Activated gamma-delta T cell (primary cell): ENCODE results near the gene LRMDA.
"Not testable (repeated sequence)": the region's sequence is repeated elsewhere in the genome, so short reads cannot be mapped to it uniquely, and the experiment has no call there.

Experiments
- DNase-seq: peaks from one replicate; lab custom pipeline; 2025; lab: John Stamatoyannopoulos, UW

LRMDA gene

GRCh38 chr10:75613685-75614504 is 182.5 kb downstream of the LRMDA start:
- no peak for DNase-seq

DNA sequence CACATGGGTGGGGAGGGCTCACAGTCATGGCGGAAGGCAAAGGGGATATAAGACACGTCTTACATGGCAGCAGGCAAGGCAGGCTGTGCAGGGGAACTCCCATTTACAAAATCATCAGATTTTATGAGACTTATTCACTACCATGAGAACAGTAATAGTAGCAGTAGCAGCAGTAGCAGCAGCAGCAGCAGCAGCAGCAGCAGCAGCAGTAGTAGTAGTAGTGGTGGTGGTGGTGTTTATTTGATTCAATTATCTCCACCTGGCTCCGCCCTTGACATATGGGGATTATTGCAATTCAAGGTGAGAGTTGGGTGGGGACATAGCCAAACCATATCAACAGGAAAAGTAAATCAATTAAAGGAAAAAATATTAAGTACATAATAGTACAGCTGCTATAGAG is 184.7 kb downstream of the LRMDA start:
- no peak for DNase-seq

GRCh38 chr10:75616874-75617478 is 185.6 kb downstream of the LRMDA start:
- DNase-seq, result no peak

DNA sequence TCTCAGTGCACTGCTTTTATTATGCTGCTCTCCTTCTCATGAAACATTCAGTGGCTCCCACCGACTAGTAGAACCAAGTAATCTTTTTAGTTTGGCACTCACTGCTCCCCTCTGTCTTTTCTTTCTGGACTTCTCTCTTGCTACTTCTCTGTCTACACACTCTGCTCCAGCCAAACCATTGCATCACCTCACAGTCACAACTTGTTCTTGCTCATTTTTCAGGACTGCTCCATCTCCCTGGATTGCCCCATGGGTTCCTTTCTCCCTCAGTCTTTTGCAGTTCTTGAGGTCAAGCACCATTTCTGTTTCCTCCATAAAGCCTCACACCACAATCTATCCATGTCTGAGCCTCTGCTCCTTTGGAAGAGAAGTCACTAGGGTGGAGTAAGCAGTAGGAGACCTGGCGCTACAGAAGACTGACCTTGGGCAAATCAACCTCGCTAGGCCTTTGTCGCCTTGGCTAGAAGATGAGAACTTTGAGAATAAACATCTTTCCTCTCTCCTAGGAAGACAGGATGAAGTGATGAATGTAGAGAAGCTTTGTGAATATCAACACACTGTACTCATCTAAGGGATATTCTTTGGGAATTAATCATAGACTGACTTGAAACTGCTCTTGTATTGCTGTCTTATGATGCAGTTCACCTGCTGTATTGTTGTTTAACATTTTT is 186.2 kb downstream of the LRMDA start:
- DNase-seq, result no peak

- DNase-seq, result no peak
These were observed 188.2 kb downstream of the LRMDA start for GRCh38 chr10:75619635-75620034.

DNA sequence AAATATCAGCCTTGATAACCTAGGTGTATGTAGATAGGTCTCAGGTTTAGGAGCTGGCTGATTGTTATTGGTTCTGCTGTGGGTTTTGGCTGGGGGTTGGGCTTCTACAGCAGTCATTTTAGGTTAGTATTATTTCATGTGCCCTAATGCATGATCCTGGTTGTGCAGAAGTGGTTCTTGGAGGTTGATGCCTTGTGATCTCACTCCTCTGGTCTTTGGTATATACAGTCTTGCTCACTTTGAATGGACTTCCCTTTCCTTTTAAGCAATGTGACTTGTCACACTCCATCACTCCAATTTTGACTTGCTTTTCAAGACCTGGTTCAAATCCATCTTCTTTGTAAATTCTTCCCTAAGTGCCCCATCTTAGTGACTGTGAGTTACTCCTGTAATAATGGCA is 188.9 kb downstream of the LRMDA start:
- DNase-seq, result no peak

- DNase-seq, result not testable (repeated sequence)
These were observed 189.6 kb downstream of the LRMDA start for GRCh38 chr10:75621003-75621402.

DNA sequence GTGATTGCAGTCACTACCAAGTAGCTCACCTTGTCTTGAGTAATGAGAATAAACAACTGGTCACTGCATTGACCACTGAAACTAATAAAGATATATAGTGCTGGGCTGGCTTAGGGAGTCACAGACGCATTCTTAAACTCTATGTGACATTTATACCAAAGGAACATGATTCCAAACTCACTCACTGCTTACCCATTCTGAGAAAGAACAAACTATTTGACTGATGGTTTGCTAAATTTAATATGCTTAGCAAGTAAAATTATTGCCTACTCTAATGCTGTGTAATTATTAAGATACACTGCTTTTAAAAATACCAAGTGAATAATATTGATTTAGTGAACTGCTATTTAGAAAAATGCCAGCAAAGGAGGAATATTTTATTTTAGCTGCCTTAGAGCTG is 191.1 kb downstream of the LRMDA start:
- DNase-seq, result no peak

DNA sequence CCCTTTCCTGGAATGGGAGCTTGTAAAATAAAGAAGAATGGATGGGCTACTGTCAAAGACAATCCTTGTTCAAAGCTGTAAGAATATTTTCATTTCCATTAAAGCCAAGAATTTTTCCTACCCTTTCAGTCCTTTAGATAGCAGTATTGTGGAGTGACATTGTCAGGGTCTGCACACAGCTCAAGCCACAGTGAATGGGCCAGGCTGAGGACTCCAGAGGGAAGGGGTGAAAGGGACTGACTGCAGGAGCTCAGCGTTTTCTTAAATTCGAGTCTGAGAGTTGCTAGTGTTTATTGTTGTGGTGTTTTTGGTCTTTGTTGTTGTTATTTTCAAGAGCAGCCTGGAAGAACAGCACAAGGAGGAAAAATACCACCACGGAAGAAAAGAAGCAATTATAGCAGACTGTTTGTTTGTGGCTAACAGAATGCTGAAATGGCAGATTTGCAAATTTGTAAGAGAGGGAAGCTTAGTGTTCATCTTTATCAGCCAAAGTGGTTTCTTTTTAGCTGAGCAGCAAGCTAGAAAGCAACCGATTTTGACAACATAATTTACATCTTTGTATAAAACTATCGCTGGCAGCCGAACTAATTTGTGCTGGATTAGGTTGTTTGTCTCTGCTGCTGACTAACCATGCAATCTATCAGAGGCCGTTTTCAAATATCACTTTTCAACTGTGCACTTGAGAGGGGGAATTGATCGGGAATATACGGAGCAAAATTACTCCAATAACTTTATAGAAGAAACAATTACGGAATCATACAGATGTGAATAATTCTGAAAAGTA is 192.1 kb downstream of the LRMDA start:
- DNase-seq, result no peak

GRCh38 chr10:75624638-75625037 is 193.2 kb downstream of the LRMDA start:
- DNase-seq, result no peak

GRCh38 chr10:75630746-75631145 is 199.3 kb downstream of the LRMDA start:
- no peak for DNase-seq

DNA sequence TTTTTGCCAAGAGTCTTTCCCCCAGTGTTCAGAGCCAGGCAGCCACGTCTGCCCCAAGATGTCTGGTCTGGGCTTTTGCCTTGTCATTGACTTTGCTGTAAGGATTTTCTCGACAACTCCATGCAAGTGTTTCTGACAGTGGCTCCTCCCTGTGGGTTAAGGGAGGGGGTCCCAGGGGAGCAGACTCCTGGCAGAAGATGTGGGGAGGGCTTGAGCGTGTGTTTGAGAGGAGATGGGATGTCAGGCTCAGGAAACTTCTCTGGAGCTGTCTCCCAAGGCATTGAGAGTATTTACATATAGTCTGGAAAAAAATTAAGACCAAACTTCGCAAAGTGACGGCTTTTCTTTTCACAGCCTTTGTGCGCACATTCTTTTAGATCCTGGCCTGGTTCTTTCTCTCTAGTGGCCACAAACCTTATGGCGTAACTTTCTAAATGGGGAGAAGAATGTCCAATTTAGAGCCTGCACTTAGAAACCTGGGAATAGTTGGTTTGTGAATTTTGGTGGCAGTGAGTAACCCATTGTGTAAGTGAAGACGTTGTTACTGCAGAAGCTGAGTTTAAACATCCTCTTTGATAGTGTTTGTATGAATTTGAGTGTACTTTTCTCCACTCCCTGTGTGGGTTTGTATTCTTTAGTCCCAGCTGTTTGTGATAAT is 201.5 kb downstream of the LRMDA start:
- no peak for DNase-seq

- no peak for DNase-seq
These were observed 202.1 kb downstream of the LRMDA start for GRCh38 chr10:75633568-75633967.

GRCh38 chr10:75634947-75635346 is 203.5 kb downstream of the LRMDA start:
- no peak for DNase-seq

DNA sequence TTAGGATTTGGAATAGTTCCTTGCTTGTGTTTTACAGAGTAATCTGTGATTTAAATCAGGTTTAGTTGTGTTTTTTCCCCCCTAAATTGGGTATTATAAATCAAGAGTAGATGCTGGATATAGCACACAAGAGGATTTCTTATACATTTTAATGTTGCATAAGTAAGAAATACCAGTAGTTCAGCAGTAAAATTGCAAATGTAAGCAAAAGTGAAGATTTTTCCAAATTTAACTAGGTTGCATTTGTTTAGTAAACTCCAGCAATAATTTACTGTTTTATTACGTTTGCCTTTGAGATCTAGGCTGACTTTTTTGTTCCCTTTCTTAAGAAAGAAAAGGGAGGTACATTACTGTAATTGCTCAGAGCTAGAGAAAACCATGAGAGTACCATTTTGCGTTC is 207.3 kb downstream of the LRMDA start:
- no peak for DNase-seq

GRCh38 chr10:75639736-75640135 is 208.3 kb downstream of the LRMDA start:
- no peak for DNase-seq

- no peak for DNase-seq
These were observed 209.0 kb downstream of the LRMDA start for GRCh38 chr10:75640381-75640780.

DNA sequence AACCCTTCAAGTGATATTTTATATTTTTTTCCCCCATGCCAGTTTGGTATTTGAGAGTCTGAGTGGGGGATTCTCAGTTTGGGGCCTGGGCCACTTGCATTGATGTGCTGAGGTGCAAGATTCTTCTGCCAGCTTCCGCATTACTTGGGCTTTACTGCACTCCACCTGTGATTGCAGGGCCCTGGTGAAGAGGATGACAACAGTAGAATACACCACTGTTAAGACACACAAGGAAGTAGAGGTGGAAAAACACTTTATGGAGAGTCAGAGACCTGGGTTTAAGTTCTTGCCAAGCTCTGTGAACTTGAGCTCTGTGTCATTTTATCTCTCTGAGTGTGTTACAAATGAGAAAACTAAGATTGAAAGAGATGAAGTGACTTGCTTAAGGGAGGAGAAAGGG is 209.4 kb downstream of the LRMDA start:
- no peak for DNase-seq

DNA sequence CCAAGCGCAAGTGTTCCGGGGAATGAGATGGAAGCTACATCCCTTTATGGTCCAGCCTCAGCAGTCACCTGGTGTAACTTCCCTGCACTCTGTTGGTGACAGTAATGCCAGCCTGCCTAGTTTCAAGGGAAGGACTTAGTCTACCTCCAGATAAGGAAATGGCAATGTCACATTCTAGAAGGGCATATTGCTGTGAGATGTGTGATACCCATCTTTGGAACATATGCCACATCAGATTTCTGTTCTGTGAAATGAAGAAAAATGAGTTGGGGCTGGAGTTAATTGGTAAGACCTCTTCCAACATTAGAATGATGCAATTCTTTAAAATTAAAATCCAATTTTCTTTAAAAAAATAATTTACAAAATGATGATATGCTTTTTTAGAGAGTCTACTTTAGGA is 212.0 kb downstream of the LRMDA start:
- DNase-seq, result no peak

DNA sequence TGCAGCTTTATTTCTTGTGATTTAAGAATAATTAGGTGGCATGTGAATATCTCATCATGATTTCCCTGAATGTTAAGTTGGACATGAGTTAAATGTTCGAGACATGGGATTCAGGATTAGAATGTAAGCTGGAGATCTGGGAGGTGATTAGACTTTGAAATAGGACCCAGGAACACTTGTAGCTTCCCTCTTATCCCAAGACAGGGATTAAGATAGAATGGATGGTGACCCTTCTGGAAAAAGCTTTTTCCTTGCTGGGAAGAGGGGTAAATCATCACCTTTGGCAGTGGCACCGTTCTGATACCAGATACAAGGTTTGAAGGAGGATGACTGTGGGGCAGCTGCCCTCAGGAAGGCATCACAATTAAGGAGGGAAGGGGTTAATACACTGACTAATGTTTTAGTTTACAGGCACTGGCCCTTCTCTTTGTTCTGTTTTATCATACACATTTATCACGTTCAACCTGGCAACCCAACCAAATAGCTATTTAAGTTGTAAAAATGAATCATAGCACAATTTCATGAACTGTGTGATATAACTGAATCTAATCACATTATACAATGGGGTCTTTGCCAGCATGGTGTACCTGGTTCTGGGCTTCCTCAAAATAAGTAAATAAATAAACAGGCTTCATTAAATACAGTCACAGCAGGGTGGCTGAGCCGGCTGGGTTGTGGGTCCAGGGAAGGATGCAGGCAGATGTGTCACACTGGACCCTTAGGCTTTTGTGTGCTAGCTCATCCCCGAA is 212.7 kb downstream of the LRMDA start:
- no peak for DNase-seq

GRCh38 chr10:75645704-75646103 is 214.3 kb downstream of the LRMDA start:
- no peak for DNase-seq
